ENCODE measurements around the gene FOXL1. TPM values are rescaled to one million over a fixed set of nuclear protein-coding genes. Genes with fewer than 3 reads are reported as not detected.

The FOXL1 gene
- total and polyA plus RNA-seq, 9 of the 15 experiments (the other 6 are each of a cell fraction or from before 2014, with no cell fraction given), result not detected

DNA sequence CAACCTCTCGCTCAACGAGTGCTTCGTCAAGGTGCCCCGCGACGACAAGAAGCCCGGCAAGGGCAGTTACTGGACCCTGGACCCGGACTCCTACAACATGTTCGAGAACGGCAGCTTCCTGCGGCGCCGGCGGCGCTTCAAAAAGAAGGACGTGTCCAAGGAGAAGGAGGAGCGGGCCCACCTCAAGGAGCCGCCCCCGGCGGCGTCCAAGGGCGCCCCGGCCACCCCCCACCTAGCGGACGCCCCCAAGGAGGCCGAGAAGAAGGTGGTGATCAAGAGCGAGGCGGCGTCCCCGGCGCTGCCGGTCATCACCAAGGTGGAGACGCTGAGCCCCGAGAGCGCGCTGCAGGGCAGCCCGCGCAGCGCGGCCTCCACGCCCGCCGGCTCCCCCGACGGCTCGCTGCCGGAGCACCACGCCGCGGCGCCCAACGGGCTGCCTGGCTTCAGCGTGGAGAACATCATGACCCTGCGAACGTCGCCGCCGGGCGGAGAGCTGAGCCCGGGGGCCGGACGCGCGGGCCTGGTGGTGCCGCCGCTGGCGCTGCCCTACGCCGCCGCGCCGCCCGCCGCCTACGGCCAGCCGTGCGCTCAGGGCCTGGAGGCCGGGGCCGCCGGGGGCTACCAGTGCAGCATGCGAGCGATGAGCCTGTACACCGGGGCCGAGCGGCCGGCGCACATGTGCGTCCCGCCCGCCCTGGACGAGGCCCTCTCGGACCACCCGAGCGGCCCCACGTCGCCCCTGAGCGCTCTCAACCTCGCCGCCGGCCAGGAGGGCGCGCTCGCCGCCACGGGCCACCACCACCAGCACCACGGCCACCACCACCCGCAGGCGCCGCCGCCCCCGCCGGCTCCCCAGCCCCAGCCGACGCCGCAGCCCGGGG lies 10.4 kb upstream of the FOXL1 start:
- in situ Hi-C loops (cut with MboI), result loop anchor here (5.0 to 25.0 kb wide), 3 partner anchors 489 to 1069 kb away; no protein-coding TSS in a partner anchor
- H3K27me3 ChIP-seq (ENCODE audit: control insufficient read depth in 2 of 2, insufficient read depth in 2 of 2, low read length in 2 of 2), result peaks cover 37 to 49% of the 10 kb centered on the region in 2 experiments
- no peaks in the 10 kb centered on the region for H3K9me1 ChIP-seq (ENCODE audit: control insufficient read depth, insufficient read depth, low read length)
- peaks cover 0 to 8% of the 10 kb centered on the region in 2 experiments; a peak in 1 of 5 replicates for H3K4me1 ChIP-seq (replicated peaks in 1 of 2; ENCODE audit: control insufficient read depth in 2 of 2, insufficient read depth in 2 of 2, low read length in 2 of 2)
- ChIA-PET POLR2A (no interaction called here), CTCF (ENCODE audit: low intra/inter-chr PET ratio) (interaction anchor here (0.6 kb wide), 1 partner anchor 815 kb away, joined by 3 read pairs; no protein-coding TSS in a partner anchor)
- no peak overlapping the region for H3K4me2 ChIP-seq (ENCODE audit: insufficient read depth, low read length)
- H2AFZ ChIP-seq (ENCODE audit: low read depth, low read length), result no peak overlapping the region
- ATAC-seq, result no peak
- H3K4me3 ChIP-seq, result no peak overlapping the region
- intact Hi-C loops (cut with micrococcal nuclease), result loop anchor here (10.0 kb wide), 1 partner anchor 627 kb away; no protein-coding TSS in a partner anchor
- H4K20me1 ChIP-seq (replicated peaks; ENCODE audit: control insufficient read depth, insufficient read depth, low read length), result peaks cover 4% of the 10 kb centered on the region; the same call in 1 of the 2 replicates
- FAIRE-seq, result no peak
- no peak for DNase-seq (ENCODE audit: extremely low read depth in 1 of 4, low spot score in 3 of 4)
- 80% methylated on average over 20 of the region's 116 CpGs for WGBS (ENCODE audit: insufficient coverage, low coverage, missing lambda C conversion rate)
- no peaks in the 10 kb centered on the region for H3K9me3 ChIP-seq (replicated peaks; ENCODE audit: control insufficient read depth, insufficient read depth, low read depth, low read length)
- H3K27ac ChIP-seq (ENCODE audit: extremely low read depth, low read depth, low read length), result no peak overlapping the region
- no peak overlapping the region for H3K9ac ChIP-seq (ENCODE audit: insufficient read depth in 1 of 2, low read depth in 2 of 2, low read length in 2 of 2)
- TF ChIP-seq CEBPB (tag; IDR thresholded peaks at IDR 0.05) (no peak), ZNF224 (CRISPR knock-in tag; IDR thresholded peaks at IDR 0.05) (no peak), MECOM (CRISPR knock-in tag; IDR thresholded peaks at IDR 0.05) (no peak), U2AF2 (optimal IDR thresholded peaks at IDR 0.05; ENCODE audit: low read depth, low read length) (no peak), ZBTB11 (CRISPR knock-in tag; IDR thresholded peaks at IDR 0.05) (no peak), HDAC8 (tag; IDR thresholded peaks at IDR 0.05) (no peak), THRB (CRISPR knock-in tag; conservative IDR thresholded peaks at IDR 0.05) (no peak), ZNF146 (CRISPR knock-in tag; IDR thresholded peaks at IDR 0.05; ENCODE audit: unreplicated experiment) (no peak), ETS2 (tag; IDR thresholded peaks at IDR 0.05; ENCODE audit: borderline replicate concordance, poor library complexity, severe bottlenecking) (no peak), GABPB1 (CRISPR knock-in tag; IDR thresholded peaks at IDR 0.05) (no peak), ILK (tag; IDR thresholded peaks at IDR 0.05; ENCODE audit: borderline replicate concordance, low read depth) (no peak), PHF8 (IDR thresholded peaks at IDR 0.05; ENCODE audit: borderline replicate concordance, low read length) (no peak)
- no TSS peak for BruUV-seq (replicated peaks)
- H3K36me3 ChIP-seq (ENCODE audit: control insufficient read depth, insufficient read depth, low read length), result no peaks in the 10 kb centered on the region
- H3K79me2 ChIP-seq (ENCODE audit: control insufficient read depth, insufficient read depth, low read length), result no peaks in the 10 kb centered on the region

Data from K562 (cell line).